GM19239 (cell line): ENCODE data around the gene TTC27.
A peak's percentile ranks its signal among the peaks of the same experiment; 100 is the strongest.
"Not testable (repeated sequence)": the region's sequence is repeated elsewhere in the genome, so short reads cannot be mapped to it uniquely, and the experiment has no call there.

Experiments
- DNase-seq: peaks from one replicate; pipeline ENCODE4 v3.0.0; 2011; ENCODE audit warnings: low spot score; ENCODE audit not compliant: insufficient read length
- FAIRE-seq: peaks from 2 replicates; lab custom pipeline; 2011; peaks lifted over from hg19 to GRCh38; lab: Jason Lieb, UNC

TTC27 gene

DNA sequence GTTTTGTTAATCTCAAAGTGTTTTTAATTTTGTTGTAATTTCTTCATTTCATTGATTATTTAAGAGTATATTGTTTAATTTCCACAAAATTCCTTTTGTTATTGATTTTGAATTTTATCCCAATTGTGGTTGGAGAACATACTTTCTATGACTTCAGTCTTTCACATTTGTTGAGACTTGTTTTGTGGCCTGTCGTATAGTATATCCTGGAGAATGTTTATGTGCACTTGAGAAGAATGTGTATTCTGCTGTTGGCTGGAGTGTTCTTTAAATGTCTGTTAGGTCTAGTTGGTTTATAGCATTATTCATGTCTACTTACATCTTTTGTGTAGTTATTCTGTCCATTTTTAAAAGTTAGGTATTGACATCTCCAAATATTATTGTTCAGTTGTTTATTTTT, 120.3 kb downstream of the TTC27 start:
- FAIRE-seq = no peak

DNA sequence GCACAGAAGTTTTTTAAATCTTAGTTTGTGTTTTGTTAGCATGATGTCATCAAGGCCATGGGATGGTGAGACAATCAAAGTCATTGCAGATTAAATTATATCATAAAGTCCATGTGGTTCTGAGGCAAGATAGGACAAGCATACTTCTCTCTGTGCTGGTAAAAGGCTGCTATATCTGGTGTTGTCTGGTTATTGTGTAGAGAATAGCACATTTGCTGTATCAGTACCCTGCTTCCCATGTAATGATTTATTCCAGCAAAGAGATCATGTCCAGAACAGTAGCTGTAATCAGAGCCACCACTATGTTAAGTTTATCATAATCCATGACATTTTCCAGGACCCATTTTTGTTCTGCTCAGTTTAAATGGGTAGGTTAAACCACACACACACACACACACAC, 123.0 kb downstream of the TTC27 start:
- DNase-seq (no peak), FAIRE-seq (no peak)

More for the DNA sequence above, 120.3 kb downstream of the TTC27 start:
- DNase-seq = no peak

DNA sequence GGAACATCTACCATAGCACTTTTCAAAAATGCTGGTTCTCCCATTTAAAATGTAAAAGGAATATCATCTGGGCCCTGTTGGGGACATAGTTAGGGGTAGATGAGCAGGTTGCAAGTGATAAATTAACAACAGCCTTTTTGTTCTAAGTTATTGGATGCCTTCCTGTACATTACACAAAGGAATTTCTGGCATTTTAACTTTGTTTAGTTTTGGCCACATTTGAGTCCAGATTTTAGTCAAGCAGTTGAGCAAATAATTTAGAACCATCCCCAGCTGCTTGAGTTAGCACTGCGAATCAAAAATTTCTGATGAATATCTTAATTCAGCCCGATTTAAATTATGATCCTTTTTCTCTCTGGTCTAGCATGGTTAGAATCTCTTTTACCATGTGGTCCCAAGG, 124.4 kb downstream of the TTC27 start:
- DNase-seq (no peak), FAIRE-seq (no peak)

DNA sequence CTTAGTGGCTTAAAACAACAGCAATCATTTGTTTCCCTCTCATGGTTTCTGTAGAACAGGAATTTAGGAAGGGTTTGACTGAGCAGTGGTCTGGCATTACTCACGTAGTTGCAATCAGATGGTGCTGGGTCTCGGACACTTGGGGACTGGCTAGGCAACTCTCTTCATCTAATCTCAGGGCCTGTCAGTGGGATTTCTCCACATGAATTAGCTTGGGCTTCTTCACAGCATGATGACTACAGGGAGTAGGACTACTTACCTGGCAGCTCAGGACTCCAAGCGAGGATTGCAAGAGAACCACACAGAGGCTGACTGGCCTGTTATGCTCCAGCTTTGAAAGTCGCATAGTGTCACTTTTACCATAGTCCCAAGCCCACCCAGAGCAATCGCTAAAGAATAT, 125.1 kb downstream of the TTC27 start:
- DNase-seq = no peak
- FAIRE-seq = no peak

DNA sequence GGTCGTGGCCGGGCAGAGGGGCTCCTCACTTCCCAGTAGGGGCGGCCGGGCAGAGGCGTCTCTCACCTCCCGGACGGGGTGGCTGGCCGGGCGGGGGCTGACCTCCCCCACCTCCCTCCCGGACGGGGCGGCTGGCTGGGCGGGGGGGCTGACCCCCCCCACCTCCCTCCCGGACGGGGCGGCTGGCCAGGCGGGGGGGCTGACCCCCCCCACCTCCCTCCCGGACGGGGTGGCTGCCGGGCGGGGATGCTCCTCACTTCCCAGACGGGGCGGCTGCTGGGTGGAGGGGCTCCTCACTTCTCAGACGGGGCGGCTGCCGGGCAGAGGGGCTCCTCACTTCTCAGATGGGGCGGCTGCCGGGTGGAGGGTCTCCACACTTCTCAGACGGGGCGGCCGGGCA, 126.8 kb downstream of the TTC27 start:
- FAIRE-seq, DNase-seq: not testable (repeated sequence)

DNA sequence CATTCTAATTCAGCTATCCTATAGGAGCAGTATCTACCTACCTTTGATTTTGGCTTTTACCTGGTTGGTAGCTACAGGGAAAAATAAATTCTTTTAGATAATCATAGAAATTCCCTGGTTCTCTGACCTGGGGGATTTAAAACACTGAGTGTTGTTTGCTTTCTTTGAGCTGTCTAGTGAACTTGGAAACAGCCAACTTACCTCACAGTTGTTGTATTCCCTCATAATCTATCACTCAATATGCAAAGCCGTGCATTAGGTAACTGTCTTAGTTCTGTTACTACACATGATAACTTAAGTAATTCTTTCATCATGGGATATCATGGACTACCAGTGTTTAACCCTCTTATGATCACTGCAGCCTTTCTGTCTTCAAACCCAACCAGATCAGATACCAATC, 127.8 kb downstream of the TTC27 start:
- DNase-seq = no peak
- FAIRE-seq = no peak

DNA sequence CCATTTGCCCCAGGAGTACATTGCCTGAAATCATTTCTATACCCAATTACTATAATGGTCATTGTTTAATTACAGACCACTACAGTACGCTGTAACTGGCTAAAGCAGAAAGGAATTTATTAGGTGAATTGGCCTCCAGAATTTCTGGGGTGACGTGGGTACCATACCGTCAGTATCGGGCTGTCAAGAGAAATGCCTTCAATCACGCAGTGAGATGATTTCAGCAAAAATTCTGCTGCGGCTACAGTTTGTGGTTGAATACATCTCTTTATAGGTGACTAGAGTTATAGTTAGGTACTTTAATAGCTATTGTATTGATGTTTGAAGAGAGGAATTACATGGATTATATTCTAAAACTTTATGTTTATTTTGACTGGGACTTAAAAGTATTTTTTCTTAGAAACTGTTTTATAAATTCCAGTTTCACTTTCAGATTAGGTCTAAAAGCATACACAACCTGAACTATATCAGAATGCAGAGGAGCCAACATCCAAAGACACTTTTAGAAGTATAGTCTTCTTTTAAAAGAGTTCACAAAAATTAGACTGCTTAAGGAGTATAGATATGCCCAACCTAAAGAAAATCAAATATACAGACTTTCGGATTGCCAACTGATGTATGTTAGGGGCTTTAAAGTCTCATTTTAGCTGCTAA, 128.4 kb downstream of the TTC27 start:
- FAIRE-seq (no peak), DNase-seq (peak; percentile 17)

DNA sequence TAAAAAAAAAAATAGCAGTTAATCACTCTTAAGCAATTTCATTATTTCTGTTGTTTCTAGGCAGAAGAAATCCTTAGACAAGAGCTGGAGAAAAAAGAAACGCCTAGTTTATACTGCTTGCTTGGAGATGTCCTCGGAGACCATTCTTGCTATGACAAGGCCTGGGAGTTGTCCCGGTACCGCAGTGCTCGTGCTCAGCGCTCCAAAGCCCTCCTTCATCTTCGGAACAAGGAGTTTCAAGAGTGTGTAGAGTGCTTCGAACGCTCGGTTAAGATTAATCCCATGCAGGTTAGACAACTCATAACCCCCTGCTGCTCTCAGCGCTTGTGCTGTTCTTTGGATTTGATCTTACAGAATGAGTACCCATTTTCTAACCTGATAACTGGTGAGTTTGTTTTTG, 130.4 kb downstream of the TTC27 start:
- FAIRE-seq (no peak), DNase-seq (no peak)

DNA sequence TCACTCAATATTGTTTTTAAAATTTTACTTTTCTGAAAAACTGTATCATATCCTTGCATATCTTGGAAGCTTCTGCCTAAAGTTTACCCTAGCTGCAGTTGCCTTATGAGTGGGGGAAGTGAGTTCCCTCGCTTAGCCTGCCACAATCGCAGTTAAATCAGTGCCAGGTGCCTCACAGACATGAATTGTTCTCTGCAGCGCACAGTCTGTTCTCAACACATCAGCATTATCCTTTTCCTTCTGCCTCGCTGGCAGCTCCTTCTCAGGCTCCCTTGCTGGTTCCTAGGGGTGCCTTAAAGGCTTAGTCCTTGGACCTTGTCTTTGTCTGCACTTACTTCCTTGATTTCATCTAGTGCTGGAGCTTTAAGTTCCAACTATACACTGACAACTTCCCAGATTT, 132.8 kb downstream of the TTC27 start:
- FAIRE-seq (no peak), DNase-seq (no peak)

DNA sequence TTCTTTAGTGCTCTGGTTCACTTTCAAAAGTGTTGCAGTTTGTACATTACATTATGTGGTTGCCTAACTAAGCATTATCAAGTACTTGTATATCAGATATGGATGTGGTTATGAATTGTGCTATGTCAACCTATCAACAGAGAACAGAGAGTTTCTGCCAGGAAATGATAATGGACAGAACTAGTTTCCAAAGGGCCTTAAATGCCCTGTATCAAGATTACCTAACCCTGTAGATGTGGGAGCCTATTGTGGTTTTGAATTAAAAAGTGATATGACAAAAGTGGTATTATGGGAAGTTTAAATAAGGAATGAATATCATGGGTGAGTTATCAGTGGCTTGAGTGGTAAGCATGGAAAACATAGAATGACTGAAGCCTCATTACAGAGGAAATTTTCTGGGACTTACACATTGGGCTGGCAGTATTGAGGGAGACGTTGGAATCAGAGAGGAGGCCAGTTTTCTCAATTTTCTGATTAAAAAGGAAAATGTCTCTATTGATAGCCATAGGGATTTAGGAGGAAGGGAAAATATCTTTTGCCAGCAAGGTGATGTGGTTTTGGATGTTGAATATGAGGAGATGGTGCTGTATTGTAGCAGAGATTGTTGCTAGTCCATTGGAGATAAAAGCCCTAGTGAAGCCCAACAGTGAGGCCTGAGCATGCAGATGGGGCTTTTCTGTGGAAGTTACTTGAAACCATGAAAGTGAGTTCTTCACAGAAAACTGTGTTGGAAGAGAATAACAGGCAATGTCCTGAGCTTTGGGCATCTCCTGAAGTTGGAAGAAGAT, 140.7 kb downstream of the TTC27 start:
- no peak for DNase-seq
- no peak for FAIRE-seq

DNA sequence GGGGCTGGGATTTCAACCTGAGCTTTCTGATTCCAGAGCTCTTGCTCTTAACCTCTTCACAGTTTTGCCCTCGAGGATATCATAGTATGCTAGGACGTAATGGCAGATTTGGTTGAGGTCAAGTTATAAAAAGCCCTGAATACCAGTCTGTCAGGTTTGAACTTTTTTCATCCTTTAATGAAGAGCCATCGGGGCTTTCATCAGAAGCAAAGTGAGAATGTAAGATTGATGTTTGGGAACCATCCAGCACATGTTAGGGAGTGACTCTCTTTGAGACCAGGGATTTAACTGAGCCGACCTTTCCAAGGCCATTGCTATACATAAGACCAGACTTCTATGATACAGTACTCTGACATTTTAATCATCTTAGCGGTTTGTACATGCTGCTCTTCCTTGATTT, 142.5 kb downstream of the TTC27 start:
- DNase-seq = no peak
- FAIRE-seq = no peak

DNA sequence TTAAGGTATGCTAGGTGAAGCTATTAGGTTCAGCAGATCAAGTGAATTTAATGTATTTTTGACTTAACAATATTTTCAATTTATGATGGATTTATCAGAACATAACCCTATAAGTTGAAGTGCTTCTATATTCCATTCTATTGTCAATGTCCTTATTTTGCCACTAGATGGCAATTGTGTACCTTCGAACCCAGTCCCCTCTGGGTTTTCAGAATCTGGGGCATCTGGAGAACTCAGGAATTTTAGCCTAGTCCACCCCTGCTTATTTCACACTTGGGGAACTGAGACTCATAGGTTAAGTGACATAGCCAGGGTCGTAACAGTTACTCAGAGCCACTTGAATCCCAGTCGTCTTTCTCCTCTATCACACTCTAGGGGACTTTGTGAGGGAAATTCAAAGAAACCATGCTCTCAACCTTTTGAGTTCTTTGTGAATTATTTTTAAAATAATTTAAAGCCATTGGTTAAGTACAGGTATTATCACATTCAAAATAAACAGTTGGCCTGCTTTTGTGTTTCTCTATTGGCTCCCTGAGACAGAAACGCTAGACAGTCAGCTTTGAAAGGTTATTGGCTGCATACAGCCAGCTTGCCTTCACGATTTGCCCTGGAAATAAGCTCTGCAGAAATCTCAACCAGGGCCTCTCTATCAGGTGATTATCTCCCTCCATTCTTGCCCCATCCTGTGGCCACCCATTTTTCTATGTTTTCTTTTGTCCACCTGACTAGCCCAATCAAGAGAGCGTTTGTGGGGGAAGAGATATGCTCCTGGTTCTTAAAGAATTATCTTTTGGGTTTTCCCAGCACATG, 145.0 kb downstream of the TTC27 start:
- peak; percentile 80 for FAIRE-seq
- DNase-seq = no peak

DNA sequence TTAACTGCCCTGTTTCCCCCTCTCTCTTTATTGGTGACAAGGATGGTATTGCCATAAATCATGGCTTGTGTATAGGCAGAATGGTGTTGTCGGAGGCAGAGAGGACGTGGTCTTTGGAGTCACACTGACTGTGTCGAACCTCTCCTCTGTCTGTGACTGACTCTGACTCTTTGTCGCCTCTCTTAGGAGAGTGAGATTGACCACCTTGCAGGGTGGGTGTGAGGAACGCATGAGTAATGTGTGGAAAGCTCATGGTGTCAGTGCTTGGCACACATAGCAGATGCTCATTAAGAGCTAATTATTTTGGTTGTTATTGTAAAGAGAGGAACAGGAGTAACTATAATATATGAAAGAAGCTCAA, 145.6 kb downstream of the TTC27 start:
- DNase-seq (no peak), FAIRE-seq (no peak)

DNA sequence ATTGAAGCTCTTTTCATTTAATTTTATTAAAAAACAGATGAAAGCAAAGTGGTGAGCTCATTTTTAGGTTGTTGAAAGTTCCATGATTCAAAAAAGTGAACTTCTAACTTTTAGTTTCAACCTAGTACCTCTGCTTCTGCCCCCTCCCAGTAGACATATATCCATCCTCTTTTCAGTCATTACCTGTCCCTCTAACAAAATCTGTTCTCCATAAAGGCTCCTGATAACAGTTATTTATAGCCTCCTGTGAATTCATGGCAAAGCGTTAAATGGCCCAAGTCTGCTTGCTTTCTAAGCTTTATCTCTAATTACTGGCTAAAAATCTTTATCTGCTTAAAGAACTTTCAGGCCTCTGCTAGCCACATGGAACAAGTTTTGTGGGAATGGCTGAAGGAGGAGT, 148.1 kb downstream of the TTC27 start:
- FAIRE-seq (no peak), DNase-seq (no peak)

DNA sequence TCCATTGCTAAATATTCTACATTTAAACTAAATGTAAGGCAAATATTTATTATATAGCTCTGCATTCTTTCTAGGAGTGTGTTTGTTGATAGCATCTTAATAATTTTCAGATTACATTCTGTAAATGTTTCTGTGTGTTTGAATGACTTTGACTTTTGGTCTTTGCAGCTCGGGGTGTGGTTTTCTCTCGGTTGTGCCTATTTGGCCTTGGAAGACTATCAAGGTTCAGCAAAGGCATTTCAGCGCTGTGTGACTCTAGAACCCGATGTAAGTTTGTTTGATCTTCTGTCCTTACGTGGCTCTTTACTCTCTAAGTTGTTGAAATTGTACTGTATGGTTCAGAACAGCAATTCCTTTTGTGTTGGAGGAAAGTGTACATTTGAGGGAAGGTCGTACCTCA, 149.9 kb downstream of the TTC27 start:
- no peak for FAIRE-seq

DNA sequence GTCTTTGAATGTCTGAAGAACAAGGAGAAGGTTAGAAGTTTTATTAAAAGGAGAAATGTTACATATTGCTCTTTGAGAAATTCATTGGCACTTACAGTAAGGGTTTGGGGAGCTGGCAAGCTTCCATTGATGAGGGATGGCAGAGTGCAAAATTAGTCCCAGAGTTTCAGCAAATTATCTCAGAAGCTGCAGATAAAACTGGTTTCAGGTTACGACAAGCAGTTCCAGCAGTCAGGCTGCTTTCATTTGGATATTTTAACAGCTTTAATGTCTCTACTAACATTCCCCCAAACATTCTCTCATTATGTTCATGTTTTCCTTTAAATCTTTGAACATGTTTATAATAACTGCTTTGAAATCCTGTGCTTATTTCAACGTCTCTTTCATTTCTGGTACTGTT, 153.1 kb downstream of the TTC27 start:
- no peak for DNase-seq
- FAIRE-seq = no peak

More for the DNA sequence above, 149.9 kb downstream of the TTC27 start:
- DNase-seq = no peak

DNA sequence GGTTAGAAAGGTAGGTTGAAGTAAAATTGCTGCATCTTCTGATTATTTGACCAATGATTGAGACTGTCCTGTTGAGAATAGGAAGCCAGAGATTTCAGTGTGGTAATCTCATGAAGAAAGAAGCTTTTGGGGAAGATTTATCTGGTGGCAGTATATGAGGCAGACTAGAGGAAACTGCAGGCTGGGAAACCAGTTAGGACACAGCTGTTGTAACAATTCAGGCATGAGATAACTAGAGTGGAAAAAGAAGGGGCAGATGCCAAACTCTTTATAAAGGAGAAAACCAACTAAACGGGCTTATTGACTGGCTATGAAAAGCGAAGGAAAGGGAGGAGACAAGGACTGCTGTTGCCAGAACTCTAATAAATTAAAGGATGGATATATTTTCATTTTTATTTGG, 155.6 kb downstream of the TTC27 start:
- DNase-seq = no peak
- FAIRE-seq = no peak

DNA sequence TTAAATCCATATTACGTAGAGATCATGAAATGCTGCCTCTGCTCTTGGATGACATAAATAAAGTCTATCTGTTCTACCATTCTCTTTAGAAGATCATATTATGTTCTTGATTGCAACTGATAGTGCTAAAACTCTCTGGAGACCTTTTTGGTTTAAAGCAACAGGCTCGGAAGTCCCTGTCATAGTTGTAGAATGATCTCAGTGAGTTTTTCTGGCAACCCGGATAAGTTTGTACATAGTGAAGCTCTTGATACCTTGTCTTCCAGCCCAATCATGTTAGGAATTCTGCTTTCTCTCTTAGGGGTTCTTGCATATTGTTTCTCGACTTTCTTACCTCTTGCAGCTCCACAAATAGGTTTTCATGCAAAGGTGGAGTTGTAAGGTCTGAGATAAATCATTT, 156.1 kb downstream of the TTC27 start:
- FAIRE-seq (no peak), DNase-seq (no peak)

DNA sequence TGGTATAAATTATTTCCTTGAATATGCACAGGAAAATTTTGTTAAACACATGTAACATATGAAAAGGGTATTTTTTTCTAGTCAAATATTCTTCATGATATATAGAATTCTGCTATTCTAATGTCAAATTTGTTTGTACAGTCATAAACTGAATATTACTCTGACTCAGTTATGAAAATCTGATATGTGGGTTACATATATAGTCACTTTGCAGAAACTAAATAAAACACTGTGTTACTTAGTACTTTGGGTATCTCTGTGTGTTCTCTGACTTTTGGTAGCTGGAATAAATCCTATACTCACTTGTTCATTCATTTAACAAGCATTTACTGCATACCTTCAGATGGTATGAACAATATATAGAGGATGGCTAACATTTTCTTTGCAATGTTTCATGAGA, 159.4 kb downstream of the TTC27 start:
- DNase-seq = no peak
- no peak for FAIRE-seq

DNA sequence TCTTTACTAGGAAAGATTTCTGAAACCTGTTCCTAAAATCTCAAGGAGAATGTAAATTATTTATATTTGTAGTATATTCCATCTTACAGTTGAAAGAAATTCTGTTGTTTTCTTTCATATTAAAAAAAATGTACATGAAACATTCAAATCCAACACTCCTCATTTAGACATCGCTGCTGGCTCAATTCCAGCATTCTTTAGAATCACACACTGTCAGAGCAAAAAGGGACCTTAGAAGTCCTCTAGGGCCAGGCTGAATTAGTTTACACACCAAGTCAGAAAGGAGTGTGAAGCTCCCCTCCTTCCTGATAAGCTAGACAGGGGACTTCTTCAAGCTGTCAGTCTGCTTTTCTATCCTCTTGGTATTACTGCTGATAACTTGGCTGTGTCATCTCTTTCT, 160.3 kb downstream of the TTC27 start:
- DNase-seq (no peak), FAIRE-seq (no peak)

DNA sequence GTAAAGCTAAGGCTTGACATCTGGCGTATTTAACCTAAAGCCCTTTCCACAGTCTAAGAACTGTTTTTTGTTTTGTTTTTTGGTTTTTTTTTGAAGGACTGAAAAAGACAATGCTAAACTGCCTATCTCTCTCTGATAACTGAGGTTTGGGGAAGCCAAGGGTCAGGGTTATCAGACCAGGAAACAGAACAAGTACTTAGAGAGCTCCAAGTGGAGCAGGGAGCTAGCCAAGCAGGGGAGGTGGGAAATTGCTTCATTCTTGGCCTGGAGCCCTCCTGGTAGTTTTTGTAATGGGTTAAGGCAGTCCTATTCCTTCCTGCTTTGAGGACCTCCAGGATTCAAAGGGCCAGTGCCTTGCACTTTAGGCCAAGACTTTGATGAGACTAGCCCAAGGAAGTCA, 164.6 kb downstream of the TTC27 start:
- FAIRE-seq = no peak
- DNase-seq = no peak
